Activated naive CD4-positive, alpha-beta T cell treated with anti-CD3 and anti-CD28 coated beads, Interleukin-2, amount 10 ng/mL, durations not matched to agents 7 days and 5 days (primary cell): ENCODE results near the gene SKIDA1.

Experiments used
- CTCF ChIA-PET: fragments of 350-600 bp; sonication (Branson Sonifier 250); formaldehyde crosslinking; loops from one replicate; lab custom pipeline; 2021; ENCODE audit warnings: antibody characterized with exemption; lab: Charles Lee
- DNase-seq: peaks from one replicate; pipeline ENCODE4 v3.0.0-alpha.2; 2020
- H3K27ac Mint-ChIP-seq: one replicate; pipeline ENCODE4 v1.8.0; 2021; ENCODE audit warnings: mild to moderate bottlenecking, moderate library complexity, mixed read lengths
- H3K27me3 Mint-ChIP-seq: one replicate; pipeline ENCODE4 v1.8.0; 2021; ENCODE audit warnings: mild to moderate bottlenecking, mixed read lengths
- H3K36me3 Mint-ChIP-seq: one replicate; pipeline ENCODE4 v1.8.0; 2021; ENCODE audit warnings: mixed read lengths
- H3K4me1 Mint-ChIP-seq: one replicate; pipeline ENCODE4 v1.8.0; 2021; ENCODE audit warnings: mixed read lengths
- H3K4me3 Mint-ChIP-seq: one replicate; pipeline ENCODE4 v1.8.0; 2021; ENCODE audit warnings: mild to moderate bottlenecking, moderate library complexity, mixed read lengths
- H3K9me3 Mint-ChIP-seq: one replicate; pipeline ENCODE4 v1.8.0; 2021; ENCODE audit warnings: mixed read lengths

The SKIDA1 gene

DNA sequence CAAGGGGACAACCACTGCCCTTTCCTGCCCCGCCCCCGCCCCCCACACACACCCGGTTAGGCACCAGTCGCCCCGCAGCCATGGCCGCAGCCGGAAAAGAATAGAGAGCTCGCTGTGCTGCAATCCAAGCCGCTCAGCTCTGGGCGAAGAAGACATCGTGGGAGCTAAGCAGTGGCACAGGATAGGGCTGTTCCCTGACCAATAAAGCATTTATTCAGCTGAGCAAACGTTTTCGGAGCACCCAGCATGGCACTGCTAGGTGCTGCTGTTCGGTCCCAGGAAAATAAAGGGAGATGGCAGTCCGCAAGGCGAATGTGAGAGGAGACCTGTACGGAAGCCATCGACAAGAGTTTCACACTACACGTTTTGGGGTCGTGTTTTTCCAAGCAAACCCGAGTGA is 18.3 kb downstream of the SKIDA1 start:
- Mint-ChIP-seq H3K27ac (no peak overlapping the region), H3K4me3 (no peak overlapping the region), H3K36me3 (no peaks in the 10 kb centered on the region), H3K4me1 (no peaks in the 10 kb centered on the region), H3K9me3 (no peaks in the 10 kb centered on the region), H3K27me3 (peaks cover 91% of the 10 kb centered on the region)
- CTCF ChIA-PET = interaction anchor here (1.3 kb wide), 1 partner anchor 8 kb away, joined by 3 read pairs; no protein-coding TSS in a partner anchor
- no peak for DNase-seq

DNA sequence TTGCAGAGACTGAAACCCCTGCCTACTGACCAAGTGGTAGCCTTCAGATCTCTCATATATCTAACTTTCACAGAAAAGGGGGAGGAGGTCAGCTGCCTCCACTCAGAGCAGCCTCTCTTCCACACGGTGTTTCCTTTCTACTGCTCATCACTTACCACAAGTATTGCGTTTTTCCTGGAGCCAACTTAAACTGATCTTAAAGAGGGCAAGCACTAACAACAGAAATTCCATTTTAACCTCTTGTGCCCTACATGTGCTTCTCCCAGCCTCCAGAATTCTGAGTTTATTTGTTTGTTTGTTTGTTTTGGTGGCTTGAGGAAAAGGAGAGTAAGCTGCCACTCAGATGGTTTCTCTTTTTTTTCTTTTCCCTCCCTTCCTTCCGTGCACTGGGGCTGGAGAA is 19.1 kb downstream of the SKIDA1 start:
- no peak for DNase-seq
- CTCF ChIA-PET = interaction anchor here (1.3 kb wide), 1 partner anchor 9 kb away, joined by 3 read pairs; no protein-coding TSS in a partner anchor
- no peaks in the 10 kb centered on the region for H3K4me1 Mint-ChIP-seq
- peaks cover 91% of the 10 kb centered on the region for H3K27me3 Mint-ChIP-seq
- H3K9me3 Mint-ChIP-seq = no peaks in the 10 kb centered on the region
- no peaks in the 10 kb centered on the region for H3K36me3 Mint-ChIP-seq
- H3K27ac Mint-ChIP-seq = no peak overlapping the region
- no peak overlapping the region for H3K4me3 Mint-ChIP-seq

DNA sequence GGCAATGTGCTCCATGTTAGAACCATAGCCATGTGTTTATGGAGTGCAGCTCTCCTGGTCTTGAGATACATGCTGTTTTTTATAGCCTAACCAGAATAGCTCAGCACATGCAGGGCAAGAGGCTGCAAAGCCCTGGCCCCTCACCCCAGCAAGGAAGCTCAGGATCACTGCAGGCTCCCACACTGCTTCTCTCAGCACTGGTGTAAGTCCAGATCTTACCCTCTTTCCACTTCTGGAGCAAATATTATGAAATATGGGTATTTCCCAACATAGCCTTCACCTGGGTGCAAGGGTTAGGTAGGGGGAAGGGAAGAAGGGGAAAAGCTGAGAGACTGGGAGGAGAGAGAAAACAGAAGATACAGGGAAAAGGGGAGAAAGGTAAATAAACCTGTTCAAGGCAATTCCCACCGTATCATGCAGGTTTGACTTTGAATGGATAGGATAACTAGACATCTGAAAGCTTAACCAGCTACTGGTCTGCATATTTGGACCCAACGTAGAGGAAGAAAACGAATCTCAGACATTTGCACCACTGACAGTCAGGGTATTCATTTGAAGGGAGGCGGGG is 19.7 kb downstream of the SKIDA1 start:
- CTCF ChIA-PET = interaction anchor here (1.3 kb wide), 1 partner anchor 9 kb away, joined by 3 read pairs; no protein-coding TSS in a partner anchor
- peaks cover 91% of the 10 kb centered on the region for H3K27me3 Mint-ChIP-seq
- no peak overlapping the region for H3K4me3 Mint-ChIP-seq
- H3K27ac Mint-ChIP-seq = no peak overlapping the region
- DNase-seq = no peak
- H3K9me3 Mint-ChIP-seq = no peaks in the 10 kb centered on the region
- H3K4me1 Mint-ChIP-seq = no peaks in the 10 kb centered on the region
- H3K36me3 Mint-ChIP-seq = no peaks in the 10 kb centered on the region

DNA sequence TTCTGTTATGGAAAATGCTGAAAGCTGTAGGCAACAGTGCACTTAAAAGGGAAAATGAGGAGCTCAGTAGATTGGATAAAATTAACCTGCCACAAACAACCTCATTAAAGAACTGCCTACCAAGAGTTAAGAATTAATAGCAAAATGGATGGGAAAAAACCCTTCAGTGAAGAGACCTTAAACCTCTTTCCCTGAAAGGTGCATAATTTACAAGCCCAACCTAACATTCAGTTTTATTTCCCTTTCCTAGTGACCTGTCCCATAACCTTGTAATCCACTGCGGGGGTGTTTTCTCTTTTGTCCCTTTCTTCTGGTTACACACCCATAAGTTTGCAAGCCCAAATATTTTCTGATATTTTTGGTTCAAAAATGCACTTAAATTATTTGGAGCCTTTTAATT is 21.9 kb downstream of the SKIDA1 start:
- no peak for DNase-seq
- Mint-ChIP-seq H3K4me1 (peaks cover 4% of the 10 kb centered on the region), H3K36me3 (no peaks in the 10 kb centered on the region), H3K4me3 (no peak overlapping the region), H3K9me3 (no peaks in the 10 kb centered on the region), H3K27me3 (peaks cover 91% of the 10 kb centered on the region), H3K27ac (no peak overlapping the region)
- CTCF ChIA-PET = no interaction called here

DNA sequence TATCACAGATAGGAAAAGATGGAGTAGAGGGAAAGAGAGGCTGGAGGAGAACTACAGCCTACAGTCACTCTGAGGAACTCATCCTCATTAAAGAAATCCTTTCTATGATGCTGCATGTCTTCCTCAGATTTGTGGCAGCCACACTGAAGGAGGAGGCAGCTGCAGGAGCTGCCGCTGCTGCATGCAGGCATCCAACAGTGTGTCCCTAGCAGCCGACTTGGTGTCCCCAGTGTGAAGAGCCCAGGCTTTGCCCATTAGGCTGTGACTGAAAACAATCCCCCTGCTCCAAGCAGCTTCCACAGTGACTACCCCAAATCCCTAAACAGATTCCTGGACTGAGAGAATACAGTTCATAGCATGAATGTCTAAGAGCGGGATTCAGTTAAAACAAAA is 23.1 kb downstream of the SKIDA1 start:
- no peak for DNase-seq
- no peaks in the 10 kb centered on the region for H3K9me3 Mint-ChIP-seq
- no peak overlapping the region for H3K27ac Mint-ChIP-seq
- H3K4me3 Mint-ChIP-seq = no peak overlapping the region
- CTCF ChIA-PET = no interaction called here
- peaks cover 11% of the 10 kb centered on the region for H3K4me1 Mint-ChIP-seq
- H3K27me3 Mint-ChIP-seq = peaks cover 91% of the 10 kb centered on the region
- H3K36me3 Mint-ChIP-seq = no peaks in the 10 kb centered on the region

DNA sequence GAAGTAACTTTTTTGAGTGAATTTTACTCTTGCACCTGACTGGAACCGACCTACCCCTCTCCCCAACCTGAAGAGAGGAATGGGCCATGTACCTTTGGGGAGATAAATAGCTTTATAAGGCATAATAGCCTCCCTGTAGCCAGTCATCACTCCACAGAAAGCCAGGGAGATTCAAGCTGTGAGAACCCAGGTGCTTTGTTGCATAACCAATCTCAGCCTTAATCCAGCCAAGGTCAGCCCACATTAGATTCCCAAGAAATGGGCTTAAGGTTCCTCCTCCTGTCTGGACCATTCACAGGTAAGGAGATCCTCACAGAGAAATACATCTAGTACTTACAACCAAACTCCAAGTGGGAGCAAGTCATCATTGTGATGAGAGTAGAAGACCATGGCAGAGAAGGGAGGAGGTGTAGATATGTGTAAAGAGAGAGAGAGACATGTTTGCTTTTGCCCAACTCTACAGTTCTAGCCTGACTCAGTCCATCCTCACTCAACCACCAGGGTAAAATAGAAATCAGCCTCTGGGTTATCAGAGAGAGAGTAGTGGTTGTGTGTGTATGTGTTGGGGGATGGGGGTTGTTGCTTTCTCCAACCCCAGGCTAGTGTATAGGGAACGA is 23.6 kb downstream of the SKIDA1 start:
- Mint-ChIP-seq H3K36me3 (no peaks in the 10 kb centered on the region), H3K27ac (no peak overlapping the region), H3K4me3 (no peak overlapping the region), H3K4me1 (peaks cover 14% of the 10 kb centered on the region), H3K9me3 (no peaks in the 10 kb centered on the region), H3K27me3 (peaks cover 91% of the 10 kb centered on the region)
- CTCF ChIA-PET = no interaction called here
- DNase-seq = no peak

DNA sequence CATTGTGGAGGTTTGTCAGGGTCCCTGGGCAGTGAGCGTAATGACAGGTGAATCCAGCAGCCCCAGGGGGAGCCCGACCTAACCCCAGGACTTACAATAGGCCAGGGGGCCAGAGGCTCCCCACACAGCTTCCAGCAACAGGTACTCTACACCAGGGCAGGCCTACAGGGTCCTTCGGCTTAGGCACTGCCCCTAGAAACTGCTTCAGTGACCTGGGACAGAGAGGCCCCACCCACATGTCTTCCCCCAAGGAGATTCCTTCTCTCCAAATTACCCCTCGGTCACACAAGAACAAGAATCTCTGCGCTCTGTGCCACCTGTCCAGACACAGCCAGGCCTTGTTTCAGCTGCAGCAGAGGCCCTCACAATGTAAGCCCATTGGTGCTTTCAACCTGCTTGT is 24.4 kb downstream of the SKIDA1 start:
- Mint-ChIP-seq H3K4me3 (no peak overlapping the region), H3K9me3 (no peaks in the 10 kb centered on the region), H3K27me3 (peaks cover 89% of the 10 kb centered on the region), H3K4me1 (peaks cover 16% of the 10 kb centered on the region), H3K36me3 (no peaks in the 10 kb centered on the region), H3K27ac (no peak overlapping the region)
- CTCF ChIA-PET = interaction anchor here (0.7 kb wide), 1 partner anchor 256 kb away, joined by 3 read pairs; no protein-coding TSS in a partner anchor
- DNase-seq = no peak

DNA sequence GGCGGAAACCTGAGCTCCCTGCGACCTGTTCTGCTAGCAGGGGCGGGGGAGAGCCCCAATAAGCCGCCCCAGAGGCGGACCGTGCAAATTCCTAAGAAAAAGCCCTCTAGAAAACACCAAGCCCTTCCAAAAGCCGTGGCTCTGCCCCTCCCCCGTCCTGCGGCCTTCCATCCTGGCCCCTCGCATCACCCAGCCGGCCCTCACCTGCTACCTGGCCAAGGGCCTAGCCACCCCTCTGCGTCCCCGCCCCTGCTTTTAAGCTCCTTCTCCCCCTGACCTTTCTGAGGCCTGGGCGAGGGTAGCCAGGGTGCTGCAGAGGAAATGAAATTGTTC is 24.9 kb downstream of the SKIDA1 start:
- no peak overlapping the region for H3K4me3 Mint-ChIP-seq
- peaks cover 17% of the 10 kb centered on the region for H3K4me1 Mint-ChIP-seq
- no peak for DNase-seq
- no peaks in the 10 kb centered on the region for H3K36me3 Mint-ChIP-seq
- no peak overlapping the region for H3K27ac Mint-ChIP-seq
- no peaks in the 10 kb centered on the region for H3K9me3 Mint-ChIP-seq
- CTCF ChIA-PET = interaction anchor here (0.7 kb wide), 1 partner anchor 257 kb away, joined by 3 read pairs; no protein-coding TSS in a partner anchor
- H3K27me3 Mint-ChIP-seq = peaks cover 89% of the 10 kb centered on the region

DNA sequence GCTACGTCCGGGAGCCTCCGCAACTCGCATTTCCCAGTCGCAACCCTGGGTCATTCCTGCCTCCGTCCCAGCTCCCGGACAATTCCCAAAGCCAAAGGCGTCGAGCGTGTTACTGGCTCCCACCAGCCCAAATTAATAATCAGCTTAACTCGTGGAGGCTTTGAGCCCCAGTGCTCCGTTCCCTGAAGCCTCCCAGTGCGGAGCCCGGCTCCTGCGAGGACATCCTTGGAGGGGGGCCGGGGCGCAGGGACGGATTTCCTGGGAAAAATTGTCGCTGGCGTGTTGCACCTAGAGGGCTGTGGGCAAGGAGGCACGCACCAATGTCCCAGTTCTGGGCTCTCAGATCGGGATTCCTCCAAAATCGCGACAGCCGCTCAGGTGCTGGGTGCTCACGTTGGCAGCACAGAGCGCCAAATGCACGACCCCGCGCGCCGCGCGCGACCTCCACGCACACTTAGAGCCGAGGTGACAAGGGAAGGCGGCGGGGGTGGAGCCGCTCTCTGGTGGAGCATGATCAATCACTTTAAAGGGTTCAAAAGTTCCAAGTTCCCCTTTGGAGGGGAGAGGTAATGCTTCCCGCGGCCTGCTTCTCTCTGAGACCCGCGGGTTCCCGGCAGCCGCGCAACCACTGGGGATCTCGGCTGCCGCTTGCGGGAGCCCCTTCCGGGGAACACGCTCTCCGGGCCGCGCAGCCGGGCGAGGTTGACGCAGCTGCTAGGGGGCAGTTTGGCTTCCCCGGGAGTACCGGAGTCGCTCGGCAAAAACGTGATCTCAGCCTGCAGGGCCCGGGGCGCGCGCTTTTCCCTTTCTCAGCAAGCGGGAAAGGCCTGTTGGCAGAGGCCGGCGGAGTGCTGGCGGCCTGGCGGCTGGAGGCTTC is 25.5 kb downstream of the SKIDA1 start:
- H3K4me1 Mint-ChIP-seq = peaks cover 22% of the 10 kb centered on the region
- H3K4me3 Mint-ChIP-seq = no peak overlapping the region
- H3K27me3 Mint-ChIP-seq = peaks cover 94% of the 10 kb centered on the region
- CTCF ChIA-PET = interaction anchor here (4.8 kb wide), 1 partner anchor 19 kb away, joined by 25 read pairs; no protein-coding TSS in a partner anchor
- H3K27ac Mint-ChIP-seq = no peak overlapping the region
- H3K9me3 Mint-ChIP-seq = no peaks in the 10 kb centered on the region
- DNase-seq = peak; percentile 32
- no peaks in the 10 kb centered on the region for H3K36me3 Mint-ChIP-seq

DNA sequence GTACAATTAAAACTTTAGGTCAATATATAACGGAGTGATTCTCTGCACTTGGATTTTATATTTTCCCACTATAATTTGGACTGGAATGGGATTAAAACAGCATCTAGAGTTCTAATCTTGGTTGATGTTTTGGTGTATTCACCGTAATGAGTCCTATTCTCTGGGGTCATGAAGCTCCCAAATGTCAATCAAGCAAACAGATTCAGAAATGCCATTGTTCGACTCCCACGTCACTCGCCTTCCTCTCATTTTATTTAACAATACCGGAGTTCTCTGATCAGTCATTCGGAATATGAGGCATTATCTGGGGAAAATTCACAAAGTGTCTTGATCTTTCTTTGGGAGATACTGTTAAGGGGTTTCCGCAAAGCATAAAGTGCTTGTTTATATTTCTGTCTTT is 26.5 kb downstream of the SKIDA1 start:
- no peaks in the 10 kb centered on the region for H3K9me3 Mint-ChIP-seq
- H3K27ac Mint-ChIP-seq = no peak overlapping the region
- DNase-seq = no peak
- no peaks in the 10 kb centered on the region for H3K36me3 Mint-ChIP-seq
- peaks cover 26% of the 10 kb centered on the region for H3K4me1 Mint-ChIP-seq
- CTCF ChIA-PET = interaction anchor here (4.8 to 5.5 kb wide), 2 partner anchors 20 to 232 kb away, joined by 25 to 52 read pairs; no protein-coding TSS in a partner anchor
- H3K4me3 Mint-ChIP-seq = no peak overlapping the region
- peaks cover 98% of the 10 kb centered on the region for H3K27me3 Mint-ChIP-seq

DNA sequence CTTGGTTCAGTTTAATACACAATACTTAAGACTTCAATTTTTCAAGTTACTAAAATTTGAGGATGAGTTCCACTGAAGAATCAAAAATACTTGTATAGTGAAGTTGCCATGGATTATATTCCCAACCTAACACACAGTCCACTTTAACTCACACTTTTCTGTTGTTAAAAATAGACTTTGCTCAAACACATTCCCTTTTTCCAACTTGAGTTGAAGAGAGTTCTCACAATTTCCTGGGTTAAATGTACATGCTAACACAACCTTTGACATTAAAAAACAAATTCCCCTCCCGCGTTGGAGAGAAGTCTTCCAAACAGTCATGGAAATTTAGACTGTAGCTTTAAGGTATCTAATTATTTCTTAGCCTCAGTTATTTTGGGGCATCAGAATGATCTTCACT is 27.1 kb downstream of the SKIDA1 start:
- peaks cover 98% of the 10 kb centered on the region for H3K27me3 Mint-ChIP-seq
- no peak overlapping the region for H3K4me3 Mint-ChIP-seq
- no peak for DNase-seq
- CTCF ChIA-PET = interaction anchor here (4.8 to 5.5 kb wide), 2 partner anchors 21 to 233 kb away, joined by 25 to 52 read pairs; no protein-coding TSS in a partner anchor
- no peaks in the 10 kb centered on the region for H3K9me3 Mint-ChIP-seq
- H3K27ac Mint-ChIP-seq = no peak overlapping the region
- peaks cover 2% of the 10 kb centered on the region for H3K36me3 Mint-ChIP-seq
- peaks cover 27% of the 10 kb centered on the region for H3K4me1 Mint-ChIP-seq

DNA sequence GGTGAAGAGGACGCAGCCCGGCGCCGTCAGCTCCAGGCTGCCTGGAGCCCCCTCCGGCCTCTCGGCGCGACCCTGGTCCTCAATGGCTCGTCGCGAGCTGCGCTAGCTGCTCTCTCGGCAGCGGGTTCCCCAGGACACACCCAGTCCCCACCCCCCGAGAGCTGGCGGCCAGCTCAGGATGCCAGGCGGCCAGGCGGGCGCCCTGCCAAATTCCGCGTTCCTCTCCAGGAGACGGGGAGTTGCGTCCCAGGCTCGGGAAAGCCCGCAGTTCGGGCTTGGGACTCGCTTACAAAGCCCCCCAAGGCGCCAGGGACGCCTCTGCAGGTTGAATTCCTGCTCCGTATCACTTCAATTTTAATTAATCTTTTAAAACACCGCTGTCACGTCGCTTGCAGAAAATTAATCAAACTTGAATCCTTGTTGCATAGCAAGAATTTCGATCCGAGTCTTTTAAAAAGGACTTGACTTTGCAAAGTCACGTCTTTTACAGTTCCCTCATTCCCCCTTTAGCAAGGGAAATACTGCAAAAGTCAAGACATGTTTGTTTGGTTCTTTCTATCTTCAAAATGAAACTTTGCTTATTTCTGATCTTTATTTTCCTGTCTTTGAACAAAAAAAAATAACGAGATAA is 28.2 kb downstream of the SKIDA1 start:
- Mint-ChIP-seq H3K4me3 (peak overlapping the region; percentile 67), H3K9me3 (no peaks in the 10 kb centered on the region), H3K27me3 (peaks cover 97% of the 10 kb centered on the region), H3K27ac (no peak overlapping the region), H3K36me3 (peaks cover 2% of the 10 kb centered on the region), H3K4me1 (peaks cover 27% of the 10 kb centered on the region)
- DNase-seq = peak; percentile 37
- CTCF ChIA-PET = interaction anchor here (0.6 to 5.5 kb wide), 6 partner anchors 22 to 497 kb away, joined by 3 to 52 read pairs (median 7); no protein-coding TSS in a partner anchor

DNA sequence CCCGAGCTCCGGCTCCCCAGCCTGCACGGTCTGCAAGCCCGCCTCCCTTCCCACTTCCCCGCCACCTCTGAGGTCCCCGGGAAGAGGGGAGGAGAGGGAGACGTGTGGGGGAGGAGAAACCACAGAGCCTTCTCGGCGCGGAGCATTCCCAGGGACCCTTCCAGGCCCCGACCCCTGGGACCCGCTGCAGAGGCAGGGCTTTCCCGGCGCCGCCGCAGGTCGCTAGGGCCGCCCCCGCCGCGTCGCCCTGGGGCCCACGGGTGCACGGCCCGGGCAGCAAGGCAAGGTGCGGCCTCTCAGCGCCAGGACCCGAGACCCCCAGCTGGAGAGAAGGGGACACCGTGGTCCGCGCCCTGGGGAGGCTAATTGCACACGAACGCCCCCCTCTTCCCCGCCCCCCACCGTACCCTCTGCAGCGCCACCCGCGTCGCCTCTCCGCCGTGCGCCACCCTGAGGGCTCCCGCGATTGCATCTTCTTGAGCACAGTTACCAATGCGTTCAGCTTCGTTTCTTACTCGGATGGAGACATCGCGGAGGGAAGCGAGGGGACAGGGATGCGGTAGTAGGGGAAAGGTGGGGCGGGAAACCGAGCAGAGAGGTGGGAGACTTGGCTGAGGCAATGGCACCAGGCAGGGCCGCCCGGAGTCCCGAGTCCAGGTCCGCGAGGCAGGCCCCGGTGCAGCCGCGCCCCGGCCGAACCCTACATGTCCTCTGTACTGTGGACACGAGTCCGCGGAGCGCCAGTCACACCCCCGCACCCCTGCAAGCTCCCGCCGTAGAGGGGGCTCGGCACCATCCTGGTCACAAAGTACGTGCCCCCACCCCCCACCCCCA is 28.9 kb downstream of the SKIDA1 start:
- no peak overlapping the region for H3K27ac Mint-ChIP-seq
- CTCF ChIA-PET = interaction anchor here (0.6 to 5.5 kb wide), 14 partner anchors 20 to 1001 kb away, joined by 3 to 52 read pairs (median 4); partner anchors contain the start of gene DNAJC1
- peak; percentile 74 for DNase-seq
- no peaks in the 10 kb centered on the region for H3K9me3 Mint-ChIP-seq
- H3K36me3 Mint-ChIP-seq = peaks cover 2% of the 10 kb centered on the region
- peaks cover 89% of the 10 kb centered on the region for H3K27me3 Mint-ChIP-seq
- peaks cover 27% of the 10 kb centered on the region for H3K4me1 Mint-ChIP-seq
- peak overlapping the region; percentile 84 for H3K4me3 Mint-ChIP-seq
